Amygdala (tissue), 56 donors: ENCODE measurements around the gene MAGED2.
"Not testable (repeated sequence)": the region's sequence is repeated elsewhere in the genome, so short reads cannot be mapped to it uniquely, and the experiment has no call there.

Experiments
- DNase-seq, 56 donors: peaks; one replicate each; lab custom pipeline; 2025; lab: John Stamatoyannopoulos, UW

MAGED2 gene

DNA sequence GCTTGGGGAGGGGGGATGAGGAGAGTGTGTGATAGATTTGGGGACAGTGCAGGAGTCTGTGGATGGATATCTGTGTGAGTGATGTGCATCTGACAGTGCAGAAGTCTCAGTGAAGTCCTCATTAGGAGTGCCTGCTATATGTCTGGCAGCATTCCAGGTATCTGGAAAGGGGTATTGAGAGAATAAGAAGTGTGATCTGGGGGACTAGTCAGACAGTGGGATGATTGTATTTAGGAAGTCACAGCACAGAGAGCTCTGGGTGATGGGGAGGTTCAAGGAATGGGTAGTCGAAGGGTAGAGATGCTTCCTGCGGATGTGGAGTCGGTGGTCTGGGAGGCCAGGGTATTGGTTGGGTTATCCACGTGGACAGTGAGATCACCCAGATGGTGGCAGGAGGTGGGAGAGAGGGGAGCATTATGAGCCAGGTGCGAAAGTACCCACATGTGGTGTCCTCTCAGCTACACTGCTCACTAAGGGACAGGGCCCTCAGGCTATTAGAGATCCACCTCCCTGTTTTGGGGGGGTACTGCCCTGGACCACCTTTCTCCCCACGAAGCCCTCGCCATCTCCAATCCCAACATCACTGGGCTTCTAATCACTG is 9.8 kb downstream of the MAGED2 start:
- DNase-seq, result no peak

DNA sequence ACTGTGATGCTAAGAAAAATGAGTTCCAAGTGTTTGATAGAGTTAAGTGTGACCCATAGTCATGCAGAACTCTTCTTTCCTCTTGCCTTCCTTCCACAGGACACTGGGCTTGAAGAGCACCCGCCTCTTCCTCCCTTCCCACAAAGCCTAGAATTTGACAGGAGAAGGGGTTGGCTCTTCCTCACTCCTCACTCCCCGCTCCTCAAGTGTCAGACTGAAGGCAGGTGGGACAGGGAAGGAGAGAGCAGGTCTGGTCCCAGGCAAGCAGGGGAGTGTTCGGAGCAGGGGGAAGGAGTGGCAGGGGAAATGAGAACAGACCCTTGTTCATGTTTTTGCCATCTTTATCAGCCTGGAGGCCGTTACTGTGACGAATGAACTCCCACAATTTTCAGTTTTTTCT is 10.7 kb downstream of the MAGED2 start:
- no peak for DNase-seq

GRCh38 chrX:54819201-54819600 is 11.7 kb downstream of the MAGED2 start:
- no peak for DNase-seq

GRCh38 chrX:54820737-54821136 is 13.2 kb downstream of the MAGED2 start:
- no peak for DNase-seq

DNA sequence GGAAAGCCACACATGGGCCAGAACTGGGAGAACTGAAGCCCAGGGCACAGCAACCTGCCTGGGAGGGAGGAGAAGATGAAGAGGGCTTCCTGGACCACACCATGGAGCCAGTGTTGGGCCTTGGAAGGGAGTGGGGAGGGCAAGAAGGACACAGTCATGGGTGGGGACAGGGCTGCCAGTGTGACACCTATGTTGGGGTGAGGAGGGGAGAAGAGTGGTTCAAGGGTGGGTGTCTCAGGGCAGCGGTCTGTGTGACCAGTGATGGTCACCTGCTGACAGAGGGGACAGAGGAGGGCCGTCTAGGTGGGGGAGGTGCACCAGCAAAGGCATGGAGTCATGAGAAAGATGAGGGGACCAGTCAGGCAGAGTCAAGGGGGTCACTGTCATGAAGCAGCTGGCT is 13.8 kb downstream of the MAGED2 start:
- no peak for DNase-seq

DNA sequence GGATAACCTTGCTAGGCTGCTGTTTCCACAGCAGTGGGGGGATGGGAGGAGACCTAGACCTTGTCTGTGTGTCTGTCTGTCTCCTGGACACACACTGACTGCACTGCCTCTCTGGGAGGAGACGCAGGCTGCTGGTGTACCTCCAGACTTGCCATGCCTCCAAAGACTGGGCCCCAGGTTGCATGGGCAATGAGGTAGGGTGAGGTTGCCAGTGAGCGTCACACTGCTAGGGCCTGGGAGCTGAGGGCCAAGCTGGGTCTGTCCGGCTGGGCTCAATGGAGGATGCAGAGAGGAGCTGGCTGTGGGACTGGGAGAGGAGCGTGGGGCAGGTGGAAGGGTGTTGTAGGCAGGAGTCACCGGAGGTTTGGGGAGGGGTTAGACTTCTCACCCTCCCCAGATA is 16.6 kb downstream of the MAGED2 start:
- no peak for DNase-seq

- DNase-seq, result no peak
Observed at GRCh38 chrX:54824722-54825121, 17.2 kb downstream of the MAGED2 start.

- no peak for DNase-seq
Observed at GRCh38 chrX:54825716-54826438, 18.3 kb downstream of the MAGED2 start.

DNA sequence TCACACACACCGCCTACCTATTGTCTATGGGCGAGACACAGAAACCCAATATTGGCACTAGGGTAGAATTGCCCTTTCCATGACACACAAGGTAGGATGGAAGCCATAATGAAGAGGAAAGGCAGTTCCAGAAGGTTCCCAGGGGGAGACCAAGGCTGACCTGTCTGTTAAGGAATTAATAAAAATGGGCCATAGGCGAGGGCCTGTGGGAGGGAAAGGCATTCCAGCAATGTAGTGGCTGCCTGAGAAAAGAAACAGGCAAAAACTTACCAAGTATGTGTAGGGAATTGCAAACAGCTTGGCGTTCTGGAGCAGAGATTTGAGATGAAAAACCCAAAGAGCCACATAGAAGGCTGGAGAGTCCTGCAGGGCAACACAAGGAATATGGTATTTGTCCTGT is 19.1 kb downstream of the MAGED2 start:
- DNase-seq, result no peak

GRCh38 chrX:54838583-54838982 is 31.0 kb downstream of the MAGED2 start:
- DNase-seq, result no peak

DNA sequence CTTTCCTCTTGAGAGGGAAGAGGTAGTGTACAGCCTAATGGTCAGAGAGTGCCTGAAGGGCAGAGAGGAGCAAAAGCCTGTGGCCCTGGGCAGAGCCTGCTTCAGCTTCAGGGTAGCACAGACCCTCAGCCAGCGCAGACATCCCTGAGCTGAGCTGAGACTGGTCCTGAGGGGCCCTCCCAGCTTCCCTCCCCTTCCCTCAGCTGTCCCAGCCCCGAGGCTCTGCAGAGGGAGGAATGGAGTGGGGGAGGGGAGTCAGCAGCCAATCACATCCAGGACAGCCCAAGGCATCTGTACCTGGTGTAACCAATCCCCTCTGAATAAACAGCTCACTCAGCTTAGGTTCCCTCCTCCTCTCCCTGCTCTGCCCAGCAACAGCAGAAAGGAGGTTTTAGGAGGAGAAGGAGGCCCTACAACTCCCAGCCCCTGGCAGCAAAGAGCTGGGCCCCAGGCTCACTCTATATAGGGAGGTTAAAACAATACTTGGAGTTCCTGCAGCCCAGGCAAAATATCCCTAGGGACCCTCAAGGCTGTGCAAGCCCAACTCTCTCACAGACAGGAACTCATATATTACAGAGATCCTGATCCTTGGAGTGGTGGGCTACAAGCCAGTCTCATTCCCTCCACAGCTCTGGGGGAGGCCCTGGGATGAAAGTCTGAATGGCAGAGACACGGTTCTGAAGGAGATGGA is 33.8 kb downstream of the MAGED2 start:
- DNase-seq, result not testable (repeated sequence)

- DNase-seq, result no peak
Observed at GRCh38 chrX:54842607-54843006, 35.1 kb downstream of the MAGED2 start.

- DNase-seq, result no peak
Observed at GRCh38 chrX:54843050-54843449, 35.5 kb downstream of the MAGED2 start.

- DNase-seq, result not testable (repeated sequence)
Observed at GRCh38 chrX:54847700-54848099, 40.2 kb downstream of the MAGED2 start.

DNA sequence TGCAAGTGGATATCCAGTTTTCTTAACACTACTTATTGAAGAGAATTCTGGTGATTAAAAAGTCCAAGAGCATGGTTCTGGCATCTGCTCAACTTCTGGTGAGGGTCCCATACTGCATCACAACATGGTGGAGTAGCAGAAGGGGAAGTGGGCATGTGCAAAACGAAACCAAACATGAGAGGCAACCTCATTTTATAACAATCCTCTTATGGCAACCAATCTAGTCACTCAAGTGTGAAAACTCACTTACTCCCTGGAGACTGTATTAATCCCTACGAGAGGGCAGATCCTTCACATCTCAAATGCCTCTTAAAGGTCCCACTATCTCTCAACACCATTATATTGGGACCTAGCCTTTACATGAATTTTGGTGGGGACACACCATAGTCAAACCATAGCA is 57.7 kb downstream of the MAGED2 start:
- no peak for DNase-seq
